Endothelial cell of umbilical vein (primary cell): Measurements from ENCODE around the gene ITGA3. TPM values are rescaled to one million over a fixed set of nuclear protein-coding genes. Genes with fewer than 3 reads are reported as not detected.

Experiments
- BruUV-seq: library from RNA; stranded (reverse); fragments of 400-500 nt; replicated peaks from 2 replicates; lab custom pipeline; 2021; lab: Mats Ljungman, UMichigan
- CTCF ChIA-PET: fragments of 300-600, 350-600 bp; sonication (Branson Sonifier 250); formaldehyde crosslinking; loops from one replicate; lab custom pipeline; 2021; ENCODE audit warnings: antibody characterized with exemption, inconsistent platforms; lab: Charles Lee
- POLR2A ChIA-PET: fragments of 300-600, 350-600 bp; sonication (Branson Sonifier 250); formaldehyde crosslinking; loops from one replicate; lab custom pipeline; 2021; ENCODE audit warnings: antibody characterized with exemption, inconsistent platforms; lab: Charles Lee
- DNase-seq: peaks from one replicate; pipeline ENCODE4 v3.0.0-alpha.2; 2011; ENCODE audit warnings: low read depth, low spot score
- FAIRE-seq: peaks from 2 replicates; lab custom pipeline; 2011; peaks lifted over from hg19 to GRCh38; lab: Jason Lieb, UNC
- H2AFZ ChIP-seq: 2 replicates; pipeline ENCODE4 v1.6.0; 2012; ENCODE audit warnings: low read depth, low read length, control low read depth, inconsistent platforms
- H3K27ac ChIP-seq: 2 replicates; pipeline ENCODE4 v1.5.1; 2011; ENCODE audit warnings: low read depth, mild to moderate bottlenecking, control low read depth, low read length, moderate library complexity; ENCODE audit not compliant: insufficient read depth
- H3K27me3 ChIP-seq, 2 experiments: 2 replicates each; pipeline versions ENCODE4 v1.6.0 to v1.6.1; 2011; ENCODE audit warnings: low read length in 2 of 2, mixed read lengths in 1 of 2; ENCODE audit not compliant: control insufficient read depth in 2 of 2, insufficient read depth in 2 of 2
- H3K36me3 ChIP-seq, 2 experiments: 2 replicates in 1 of 2; 3 replicates in 1 of 2; pipeline ENCODE4 v1.5.1; 2011; ENCODE audit warnings: low read length in 2 of 2, mild to moderate bottlenecking in 1 of 2, moderate library complexity in 1 of 2; ENCODE audit not compliant: control insufficient read depth in 2 of 2, insufficient read depth in 2 of 2; ENCODE audit errors: extremely low read depth in 1 of 2
- H3K4me1 ChIP-seq: 3 replicates; pipeline ENCODE4 v1.5.1; 2011; ENCODE audit warnings: mild to moderate bottlenecking, low read length; ENCODE audit not compliant: control insufficient read depth, insufficient read depth; ENCODE audit errors: extremely low read depth
- H3K4me2 ChIP-seq: 2 replicates; pipeline ENCODE4 v1.6.1; 2011; ENCODE audit warnings: low read length, control low read depth, mixed read lengths; ENCODE audit not compliant: insufficient read depth
- H3K4me3 ChIP-seq, 3 experiments: fragments of 200-600 bp in 1 of 3; sonication (generic), shearing (Covaris generic) in 1 of 3; replicated peaks in 1 of 3; 2 replicates each; pipeline ENCODE4 v1.5.1; 2011 to 2016; ENCODE audit warnings: control low read depth in 3 of 3, low read length in 3 of 3, mild to moderate bottlenecking in 2 of 3, inconsistent platforms in 1 of 3, low read depth in 1 of 3, moderate library complexity in 1 of 3; ENCODE audit not compliant: insufficient read depth in 1 of 3
- H3K79me2 ChIP-seq: 2 replicates; pipeline ENCODE4 v1.6.0; 2012; ENCODE audit warnings: low read length, inconsistent platforms; ENCODE audit not compliant: control insufficient read depth, insufficient read depth
- H3K9ac ChIP-seq: replicated peaks from 2 replicates; pipeline ENCODE3; 2011; ENCODE audit warnings: low read length, control low read depth; ENCODE audit not compliant: insufficient read depth; ENCODE audit errors: extremely low read depth
- H3K9me1 ChIP-seq: replicated peaks from 3 replicates; pipeline ENCODE4 v1.6.0; 2011; ENCODE audit warnings: mild to moderate bottlenecking, low read length; ENCODE audit not compliant: control insufficient read depth, insufficient read depth; ENCODE audit errors: extremely low read depth
- H3K9me3 ChIP-seq: replicated peaks from 2 replicates; pipeline ENCODE4 v1.5.1; 2012; ENCODE audit warnings: low read length, inconsistent platforms; ENCODE audit not compliant: control insufficient read depth, insufficient read depth
- H4K20me1 ChIP-seq: replicated peaks from 2 replicates; pipeline ENCODE3; 2011; ENCODE audit warnings: mild to moderate bottlenecking, low read length; ENCODE audit not compliant: control insufficient read depth, insufficient read depth; ENCODE audit errors: extremely low read depth
- EZH2 ChIP-seq: IDR thresholded peaks from 2 replicates; pipeline ENCODE4 v1.6.1; 2012; ENCODE audit warnings: borderline replicate concordance, low read depth, mild to moderate bottlenecking, moderate library complexity, low read length, inconsistent platforms; ENCODE audit not compliant: severe bottlenecking
- FOS ChIP-seq: IDR thresholded peaks from 2 replicates; pipeline ENCODE4 v1.6.1; 2011; ENCODE audit warnings: mild to moderate bottlenecking, low read length, moderate library complexity, borderline replicate concordance; ENCODE audit not compliant: insufficient read depth
- GATA2 ChIP-seq: IDR thresholded peaks from 2 replicates; pipeline ENCODE4 v1.7.0; 2011; ENCODE audit warnings: low read depth, mild to moderate bottlenecking, moderate library complexity, mixed read lengths, low read length; ENCODE audit not compliant: insufficient read length, insufficient read depth
- JUN ChIP-seq: IDR thresholded peaks from 2 replicates; pipeline ENCODE4 v1.6.1; 2011; ENCODE audit warnings: borderline replicate concordance, low read depth; ENCODE audit not compliant: insufficient read length, insufficient read depth
- MYC ChIP-seq: IDR thresholded peaks from one replicate; pipeline ENCODE4 v1.6.1; 2011; ENCODE audit warnings: mild to moderate bottlenecking, low read depth, low read length
- POLR2A ChIP-seq: IDR thresholded peaks from 2 replicates; pipeline ENCODE4 v1.6.1; 2012; ENCODE audit warnings: low read depth, mild to moderate bottlenecking, control low read depth, low read length
- POLR2AphosphoS5 ChIP-seq: IDR thresholded peaks from 2 replicates; pipeline ENCODE4 v1.6.1; 2012; ENCODE audit warnings: low read depth, mild to moderate bottlenecking, control low read depth, low read length, moderate library complexity; ENCODE audit not compliant: insufficient read depth
- dilution Hi-C: fragments of 300-500 bp; cut with MboI; formaldehyde crosslinking; loops from one replicate; pipeline ENCODE4 v1.15.0; 2019; ENCODE audit warnings: low sequenced_read_pairs; ENCODE audit not compliant: extremely low pct_ligation_motif_present
- intact Hi-C: fragments of 100-400 bp; cut with micrococcal nuclease; formaldehyde crosslinking; loops from one replicate; pipeline ENCODE4 v1.10.0; 2022
- polyA plus RNA-seq, 4 experiments: library from polyadenylated mRNA; depleted of rRNA in 3 of 4; stranded (reverse) in 3 of 4; unstranded in 1 of 4; fragments of >200 nt; gene quantifications; 2 replicates each; pipeline versions ENCODE4 v1.2.1 to v1.2.3, GENCODE V29; 2011 to 2012; ENCODE audit warnings: missing spikeins in 1 of 4
- total RNA-seq: library from RNA; stranded (reverse); gene quantifications from 2 replicates; pipeline ENCODE4 v1.2.3, GENCODE V29; 2021
- TF ChIP-seq, protein P1 (sequence below): IDR thresholded peaks from 2 replicates; pipeline ENCODE4 v1.6.1; 2011; ENCODE audit not compliant: insufficient read depth, insufficient read length
- TF ChIP-seq, protein P2 (sequence below), 2 donors: IDR thresholded peaks; 1 replicate in 1 of 2; 2 replicates in 1 of 2; pipeline ENCODE4 v1.5.1; 2011; ENCODE audit warnings: low read length in 2 of 2, mild to moderate bottlenecking in 2 of 2, moderate library complexity in 2 of 2, control low read depth in 1 of 2, inconsistent platforms in 1 of 2, low read depth in 1 of 2; ENCODE audit not compliant: insufficient read depth in 1 of 2; ENCODE audit errors: extremely low read depth in 1 of 2

Gene ITGA3
- total and polyA plus RNA-seq, 2 donors (not counting 3 experiments of a cell fraction or from before 2014, with no cell fraction given), result 92.7 to 112 TPM

DNA sequence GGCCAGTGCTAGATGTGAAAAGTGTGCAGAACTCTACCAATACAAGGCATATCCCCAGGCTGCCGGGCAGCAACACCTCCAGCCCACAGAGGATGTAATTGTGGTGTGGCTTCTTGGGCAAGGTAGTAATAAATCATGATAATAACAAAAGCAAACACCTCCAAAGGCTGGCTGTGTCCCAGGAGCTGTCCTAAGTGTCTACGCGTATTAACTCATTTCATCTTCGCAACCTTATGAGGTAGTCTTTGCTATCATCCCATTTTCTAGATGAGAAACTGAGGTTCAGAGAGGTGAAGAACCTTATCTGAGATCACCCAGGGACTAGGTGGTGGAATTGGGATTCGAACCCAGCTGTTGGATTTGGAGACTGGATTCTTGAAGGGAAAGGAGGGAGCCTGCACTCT, 44.6 kb downstream of the ITGA3 start:
- H3K27ac ChIP-seq, result no peak overlapping the region
- H3K9ac ChIP-seq, result no peak overlapping the region
- FAIRE-seq (no peak), DNase-seq (no peak)
- no peaks in the 10 kb centered on the region for H3K27me3 ChIP-seq
- no peaks in the 10 kb centered on the region for H3K79me2 ChIP-seq
- no peak overlapping the region for H3K4me3 ChIP-seq
- intact Hi-C loops (no loop called here), dilution Hi-C loops (no loop called here)
- H4K20me1 ChIP-seq, result no peaks in the 10 kb centered on the region
- POLR2A ChIA-PET, result no interaction called here
- no TSS peak for BruUV-seq
- no peak overlapping the region for H3K4me2 ChIP-seq
- H3K4me1 ChIP-seq, result peaks cover 3% of the 10 kb centered on the region
- H3K9me3 ChIP-seq, result no peaks in the 10 kb centered on the region
- H2AFZ ChIP-seq, result no peak overlapping the region
- CTCF ChIA-PET, result interaction anchor here (0.8 kb wide), 1 partner anchor 17 kb away, joined by 4 read pairs; no protein-coding TSS in a partner anchor
- TF ChIP-seq MYC (no peak), FOS (no peak), POLR2AphosphoS5 (no peak), GATA2 (no peak), POLR2A (no peak), JUN (no peak), EZH2 (no peak)
- TF ChIP-seq, protein P1, sequence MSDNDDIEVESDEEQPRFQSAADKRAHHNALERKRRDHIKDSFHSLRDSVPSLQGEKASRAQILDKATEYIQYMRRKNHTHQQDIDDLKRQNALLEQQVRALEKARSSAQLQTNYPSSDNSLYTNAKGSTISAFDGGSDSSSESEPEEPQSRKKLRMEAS, result no peak
- TF ChIP-seq, protein P2, sequence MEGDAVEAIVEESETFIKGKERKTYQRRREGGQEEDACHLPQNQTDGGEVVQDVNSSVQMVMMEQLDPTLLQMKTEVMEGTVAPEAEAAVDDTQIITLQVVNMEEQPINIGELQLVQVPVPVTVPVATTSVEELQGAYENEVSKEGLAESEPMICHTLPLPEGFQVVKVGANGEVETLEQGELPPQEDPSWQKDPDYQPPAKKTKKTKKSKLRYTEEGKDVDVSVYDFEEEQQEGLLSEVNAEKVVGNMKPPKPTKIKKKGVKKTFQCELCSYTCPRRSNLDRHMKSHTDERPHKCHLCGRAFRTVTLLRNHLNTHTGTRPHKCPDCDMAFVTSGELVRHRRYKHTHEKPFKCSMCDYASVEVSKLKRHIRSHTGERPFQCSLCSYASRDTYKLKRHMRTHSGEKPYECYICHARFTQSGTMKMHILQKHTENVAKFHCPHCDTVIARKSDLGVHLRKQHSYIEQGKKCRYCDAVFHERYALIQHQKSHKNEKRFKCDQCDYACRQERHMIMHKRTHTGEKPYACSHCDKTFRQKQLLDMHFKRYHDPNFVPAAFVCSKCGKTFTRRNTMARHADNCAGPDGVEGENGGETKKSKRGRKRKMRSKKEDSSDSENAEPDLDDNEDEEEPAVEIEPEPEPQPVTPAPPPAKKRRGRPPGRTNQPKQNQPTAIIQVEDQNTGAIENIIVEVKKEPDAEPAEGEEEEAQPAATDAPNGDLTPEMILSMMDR (IDR thresholded peaks at IDR 0.05; ENCODE audit: extremely low read depth in 1 of 2, insufficient read depth in 1 of 2, low read depth in 1 of 2, low read length in 2 of 2), result no peak
- peaks cover 0 to 5% of the 10 kb centered on the region in 2 experiments for H3K36me3 ChIP-seq
- no peaks in the 10 kb centered on the region for H3K9me1 ChIP-seq
